WTC11 (cell line): Measurements from ENCODE around the gene DMXL2. TPM values are rescaled to one million over a fixed set of nuclear protein-coding genes. Genes with fewer than 3 reads are reported as not detected.

Experiments
- ATAC-seq: fragments of 200-7000 bp; cut with Tn5 transposase; 2 replicates; pipeline ENCODE4 v1.10.0; 2021; ENCODE audit warnings: mild to moderate bottlenecking, moderate library complexity
- CTCF ChIA-PET: fragments of 300-600 bp; sonication (Branson Sonifier 250); formaldehyde crosslinking; loops from one replicate; lab custom pipeline; 2021; ENCODE audit warnings: antibody characterized with exemption; lab: Charles Lee
- POLR2A ChIA-PET: fragments of 350-600 bp; sonication (Branson Sonifier 250); formaldehyde crosslinking; loops from one replicate; lab custom pipeline; 2021; ENCODE audit warnings: antibody characterized with exemption; lab: Charles Lee
- DNase-seq: peaks from one replicate; pipeline ENCODE4 v3.0.0; 2021; ENCODE audit warnings: low spot score
- H3K27ac Mint-ChIP-seq: 2 replicates; pipeline ENCODE4 v1.8.0; 2021; ENCODE audit warnings: mixed read lengths
- H3K27me3 Mint-ChIP-seq: 2 replicates; pipeline ENCODE4 v1.8.0; 2021; ENCODE audit warnings: low read depth, mild to moderate bottlenecking, moderate library complexity, mixed read lengths
- H3K36me3 Mint-ChIP-seq: 2 replicates; pipeline ENCODE4 v1.8.0; 2021; ENCODE audit warnings: mixed read lengths
- H3K4me1 Mint-ChIP-seq: 2 replicates; pipeline ENCODE4 v1.8.0; 2022; ENCODE audit warnings: mixed read lengths
- H3K4me3 Mint-ChIP-seq: 2 replicates; pipeline ENCODE4 v1.8.0; 2021; ENCODE audit warnings: mild to moderate bottlenecking, moderate library complexity, mixed read lengths
- H3K9me3 Mint-ChIP-seq: 2 replicates; pipeline ENCODE4 v1.8.0; 2021; ENCODE audit warnings: mixed read lengths
- AFF4 ChIP-seq: sonication (generic); formaldehyde crosslinking; IDR thresholded peaks from 2 replicates; pipeline ENCODE4 v1.8.1; 2023; ENCODE audit warnings: mild to moderate bottlenecking, missing genetic modification reagents, borderline replicate concordance
- ATF1 ChIP-seq: sonication (generic); formaldehyde crosslinking; IDR thresholded peaks from 2 replicates; pipeline ENCODE4 v1.8.1; 2023; ENCODE audit warnings: mild to moderate bottlenecking, moderate library complexity, missing genetic modification reagents
- ATF3 ChIP-seq: sonication (generic); formaldehyde crosslinking; conservative IDR thresholded peaks from 2 replicates; pipeline ENCODE4 v1.8.1; 2022; ENCODE audit warnings: mild to moderate bottlenecking, missing genetic modification reagents
- CREB1 ChIP-seq: sonication (generic); formaldehyde crosslinking; IDR thresholded peaks from 2 replicates; pipeline ENCODE4 v1.8.0; 2023; ENCODE audit warnings: mild to moderate bottlenecking, missing genetic modification reagents
- CREM ChIP-seq: sonication (generic); formaldehyde crosslinking; IDR thresholded peaks from 2 replicates; pipeline ENCODE4 v1.8.1; 2022; ENCODE audit warnings: mild to moderate bottlenecking, missing genetic modification reagents, moderate library complexity
- ETV6 ChIP-seq: sonication (generic); formaldehyde crosslinking; IDR thresholded peaks from 2 replicates; pipeline ENCODE4 v1.8.1; 2022; ENCODE audit warnings: mild to moderate bottlenecking, missing genetic modification reagents
- FOXJ3 ChIP-seq: sonication (generic); formaldehyde crosslinking; IDR thresholded peaks from 2 replicates; pipeline ENCODE4 v1.9.0; 2021; ENCODE audit warnings: missing genetic modification reagents, mild to moderate bottlenecking, borderline replicate concordance
- FOXP1 ChIP-seq: sonication (generic); formaldehyde crosslinking; IDR thresholded peaks from 2 replicates; pipeline ENCODE4 v1.8.0; 2022; ENCODE audit warnings: missing genetic modification reagents, mild to moderate bottlenecking, moderate library complexity, borderline replicate concordance
- JAZF1 ChIP-seq: fragments of 250-450 bp; sonication (Bioruptor Pico); IDR thresholded peaks from 2 replicates; pipeline ENCODE4 v1.9.0; 2021; ENCODE audit warnings: moderate library complexity, mild to moderate bottlenecking, inconsistent platforms
- JUN ChIP-seq: sonication (generic); formaldehyde crosslinking; IDR thresholded peaks from 2 replicates; pipeline ENCODE4 v1.8.0; 2023; ENCODE audit warnings: mild to moderate bottlenecking, missing genetic modification reagents
- MXD4 ChIP-seq: fragments of 250-450 bp; sonication (Bioruptor Pico); IDR thresholded peaks from 2 replicates; pipeline ENCODE4 v1.8.0; 2021; ENCODE audit warnings: mild to moderate bottlenecking, moderate library complexity, borderline replicate concordance
- NR1H2 ChIP-seq: sonication (generic); formaldehyde crosslinking; IDR thresholded peaks from 2 replicates; pipeline ENCODE4 v1.9.0; 2021; ENCODE audit warnings: mild to moderate bottlenecking, moderate library complexity, missing genetic modification reagents
- NR3C1 ChIP-seq: sonication (generic); formaldehyde crosslinking; conservative IDR thresholded peaks from 2 replicates; pipeline ENCODE4 v1.8.1; 2023; ENCODE audit warnings: low read depth, mild to moderate bottlenecking, missing genetic modification reagents
- PRDM15 ChIP-seq: sonication (generic); formaldehyde crosslinking; IDR thresholded peaks from 2 replicates; pipeline ENCODE4 v1.8.0; 2022; ENCODE audit warnings: missing genetic modification reagents
- RELA ChIP-seq: sonication (generic); formaldehyde crosslinking; IDR thresholded peaks from 2 replicates; pipeline ENCODE4 v1.8.1; 2022; ENCODE audit warnings: missing genetic modification reagents, mild to moderate bottlenecking, borderline replicate concordance
- TP53 ChIP-seq: sonication (generic); formaldehyde crosslinking; IDR thresholded peaks from 2 replicates; pipeline ENCODE4 v1.8.1; 2023; ENCODE audit warnings: mild to moderate bottlenecking, missing genetic modification reagents
- ZBTB21 ChIP-seq: sonication (generic); formaldehyde crosslinking; IDR thresholded peaks from 2 replicates; pipeline ENCODE4 v1.8.1; 2023; ENCODE audit warnings: mild to moderate bottlenecking, missing genetic modification reagents, borderline replicate concordance
- ZNF138 ChIP-seq: sonication (generic); formaldehyde crosslinking; conservative IDR thresholded peaks from 2 replicates; pipeline ENCODE4 v1.8.1; 2022; ENCODE audit warnings: mild to moderate bottlenecking, moderate library complexity, missing genetic modification reagents
- ZNF317 ChIP-seq: sonication (generic); formaldehyde crosslinking; IDR thresholded peaks from 2 replicates; pipeline ENCODE4 v1.8.1; 2023; ENCODE audit warnings: low read depth, mild to moderate bottlenecking, moderate library complexity, missing genetic modification reagents, borderline replicate concordance
- ZNF396 ChIP-seq: fragments of 250-450 bp; sonication (Bioruptor Pico); IDR thresholded peaks from 2 replicates; pipeline ENCODE4 v1.8.0; 2021; ENCODE audit warnings: mild to moderate bottlenecking, moderate library complexity, borderline replicate concordance
- ZNF425 ChIP-seq: fragments of 250-450 bp; sonication (Bioruptor Pico); conservative IDR thresholded peaks from 2 replicates; pipeline ENCODE4 v1.9.0; 2021; ENCODE audit warnings: mild to moderate bottlenecking
- total RNA-seq: library from RNA; stranded (reverse); gene quantifications from 3 replicates; pipeline ENCODE4 v1.2.3, GENCODE V29; 2021
- TF ChIP-seq, protein P1 (sequence below): sonication (generic); formaldehyde crosslinking; IDR thresholded peaks from 2 replicates; pipeline ENCODE4 v1.8.1; 2022; ENCODE audit warnings: missing genetic modification reagents, borderline replicate concordance

The DMXL2 gene
- total RNA-seq, 1 experiment from 2014 or later = 10.4 TPM

- DNase-seq = no peak
- ChIA-PET POLR2A (no interaction called here), CTCF (interaction anchor here (0.7 to 4.4 kb wide), 43 partner anchors 8 to 280 kb away, joined by 3 to 51 read pairs (median 6); partner anchors contain the start of gene GLDN)
- no peak overlapping the region for H3K4me3 Mint-ChIP-seq
- TF ChIP-seq CREM (CRISPR knock-in tag) (no peak), NR3C1 (CRISPR knock-in tag) (no peak), ZNF138 (CRISPR knock-in tag) (no peak), ZNF317 (no peak), ATF1 (no peak), ZNF396 (CRISPR knock-in tag) (no peak), TP53 (CRISPR knock-in tag) (no peak), ETV6 (CRISPR knock-in tag) (no peak), ZNF425 (no peak), FOXJ3 (no peak), AFF4 (CRISPR knock-in tag) (no peak)
- TF ChIP-seq, all 79 proteins: peak for 0
- no peak overlapping the region for H3K27ac Mint-ChIP-seq
- no peaks in the 10 kb centered on the region for H3K36me3 Mint-ChIP-seq
- peaks cover 3% of the 10 kb centered on the region; the same call in 1 of the 2 replicates for H3K27me3 Mint-ChIP-seq
- H3K9me3 Mint-ChIP-seq = no peaks in the 10 kb centered on the region
- ATAC-seq = no peak
- H3K4me1 Mint-ChIP-seq = peaks cover 14% of the 10 kb centered on the region
Measured at GRCh38 chr15:51401051-51401780, 221.4 kb downstream of the DMXL2 start.

- no peak overlapping the region for H3K4me3 Mint-ChIP-seq
- H3K4me1 Mint-ChIP-seq = peaks cover 14% of the 10 kb centered on the region
- CTCF ChIA-PET = interaction anchor here (1.2 to 2.3 kb wide), 5 partner anchors 16 to 236 kb away, joined by 3 to 8 read pairs (median 6); no protein-coding TSS in a partner anchor
- ATAC-seq = no peak
- H3K27me3 Mint-ChIP-seq = peaks cover 3% of the 10 kb centered on the region; the same call in 1 of the 2 replicates
- H3K27ac Mint-ChIP-seq = no peak overlapping the region
- POLR2A ChIA-PET = no interaction called here
- H3K36me3 Mint-ChIP-seq = no peaks in the 10 kb centered on the region
- TF ChIP-seq NR1H2 (no peak), CREB1 (CRISPR knock-in tag) (no peak), JUN (CRISPR knock-in tag) (no peak), JAZF1 (CRISPR knock-in tag) (no peak), PRDM15 (no peak), FOXP1 (no peak), ATF3 (CRISPR knock-in tag) (no peak), RELA (CRISPR knock-in tag) (no peak), MXD4 (CRISPR knock-in tag) (no peak), ZBTB21 (CRISPR knock-in tag) (no peak)
- TF ChIP-seq, protein P1, sequence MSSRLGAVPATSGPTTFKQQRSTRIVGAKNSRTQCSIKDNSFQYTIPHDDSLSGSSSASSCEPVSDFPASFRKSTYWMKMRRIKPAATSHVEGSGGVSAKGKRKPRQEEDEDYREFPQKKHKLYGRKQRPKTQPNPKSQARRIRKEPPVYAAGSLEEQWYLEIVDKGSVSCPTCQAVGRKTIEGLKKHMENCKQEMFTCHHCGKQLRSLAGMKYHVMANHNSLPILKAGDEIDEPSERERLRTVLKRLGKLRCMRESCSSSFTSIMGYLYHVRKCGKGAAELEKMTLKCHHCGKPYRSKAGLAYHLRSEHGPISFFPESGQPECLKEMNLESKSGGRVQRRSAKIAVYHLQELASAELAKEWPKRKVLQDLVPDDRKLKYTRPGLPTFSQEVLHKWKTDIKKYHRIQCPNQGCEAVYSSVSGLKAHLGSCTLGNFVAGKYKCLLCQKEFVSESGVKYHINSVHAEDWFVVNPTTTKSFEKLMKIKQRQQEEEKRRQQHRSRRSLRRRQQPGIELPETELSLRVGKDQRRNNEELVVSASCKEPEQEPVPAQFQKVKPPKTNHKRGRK (CRISPR knock-in tag) = no peak
- DNase-seq = no peak
- H3K9me3 Mint-ChIP-seq = no peaks in the 10 kb centered on the region
Measured at GRCh38 chr15:51398626-51399025, 223.9 kb downstream of the DMXL2 start.
